ENCODE data around the gene ITPR3.

DNA sequence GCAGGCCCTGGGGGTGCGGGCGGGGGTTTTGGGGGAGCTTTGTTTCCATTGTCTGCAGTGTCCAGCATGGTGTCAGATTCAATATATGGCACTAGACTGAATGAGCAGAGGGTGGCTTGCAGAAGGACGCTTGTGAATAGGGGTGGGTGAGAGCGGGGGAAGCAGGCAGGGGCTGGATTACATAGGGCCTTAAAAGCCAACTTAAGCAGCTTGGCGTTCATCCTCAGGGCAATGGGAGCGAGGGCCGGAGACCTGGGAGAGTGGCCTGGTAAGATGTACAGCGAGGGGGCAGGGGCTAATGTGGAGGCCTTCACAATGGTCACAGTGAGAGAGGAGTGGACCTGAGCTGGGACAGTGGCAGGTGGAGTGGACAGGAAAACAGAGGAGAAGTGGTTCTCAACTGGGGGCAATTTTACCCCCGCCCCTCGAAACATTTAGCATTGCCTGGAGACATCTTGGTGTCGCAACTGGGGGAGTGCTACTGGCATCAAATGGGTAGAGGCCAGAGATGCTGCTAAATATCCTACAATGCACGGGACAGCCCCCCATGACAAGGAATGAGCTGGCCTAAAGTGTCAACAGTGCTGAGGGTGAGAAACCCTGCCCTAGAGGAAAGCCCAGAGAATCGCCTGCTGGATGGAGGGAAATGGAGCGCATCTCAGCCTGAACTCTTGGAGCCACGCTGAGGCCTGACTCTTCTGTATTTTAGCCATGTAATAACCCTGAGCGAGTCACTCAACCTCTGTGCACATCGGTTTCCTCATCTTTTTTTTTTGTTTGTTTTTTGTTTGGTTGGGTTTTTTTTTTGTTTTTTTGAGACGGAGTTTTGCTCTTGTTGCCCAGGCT, 25.9 kb upstream of the ITPR3 start:
- TF ChIP-seq, protein P1, sequence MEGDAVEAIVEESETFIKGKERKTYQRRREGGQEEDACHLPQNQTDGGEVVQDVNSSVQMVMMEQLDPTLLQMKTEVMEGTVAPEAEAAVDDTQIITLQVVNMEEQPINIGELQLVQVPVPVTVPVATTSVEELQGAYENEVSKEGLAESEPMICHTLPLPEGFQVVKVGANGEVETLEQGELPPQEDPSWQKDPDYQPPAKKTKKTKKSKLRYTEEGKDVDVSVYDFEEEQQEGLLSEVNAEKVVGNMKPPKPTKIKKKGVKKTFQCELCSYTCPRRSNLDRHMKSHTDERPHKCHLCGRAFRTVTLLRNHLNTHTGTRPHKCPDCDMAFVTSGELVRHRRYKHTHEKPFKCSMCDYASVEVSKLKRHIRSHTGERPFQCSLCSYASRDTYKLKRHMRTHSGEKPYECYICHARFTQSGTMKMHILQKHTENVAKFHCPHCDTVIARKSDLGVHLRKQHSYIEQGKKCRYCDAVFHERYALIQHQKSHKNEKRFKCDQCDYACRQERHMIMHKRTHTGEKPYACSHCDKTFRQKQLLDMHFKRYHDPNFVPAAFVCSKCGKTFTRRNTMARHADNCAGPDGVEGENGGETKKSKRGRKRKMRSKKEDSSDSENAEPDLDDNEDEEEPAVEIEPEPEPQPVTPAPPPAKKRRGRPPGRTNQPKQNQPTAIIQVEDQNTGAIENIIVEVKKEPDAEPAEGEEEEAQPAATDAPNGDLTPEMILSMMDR (IDR thresholded peaks at IDR 0.05): no peak
- no peak for TF ChIP-seq POLR2A (IDR thresholded peaks at IDR 0.05)
